GM19351 (cell line): Measurements from ENCODE around the gene ZCCHC14.
"Not testable (repeated sequence)": the region's sequence is repeated elsewhere in the genome, so short reads cannot be mapped to it uniquely, and the experiment has no call there.

Source experiments
- ATAC-seq: cut with Tn5 transposase; IDR thresholded peaks from one replicate; pipeline ENCODE4 v1.9.1; 2021; ENCODE audit warnings: mild to moderate bottlenecking, moderate library complexity; ENCODE audit not compliant: unreplicated experiment

The ZCCHC14 gene

GRCh38 chr16:87525352-87525751 lies 32.5 kb upstream of the ZCCHC14 start:
- no peak for ATAC-seq

GRCh38 chr16:87524407-87524806 lies 31.6 kb upstream of the ZCCHC14 start:
- no peak for ATAC-seq

- ATAC-seq: not testable (repeated sequence)
Measured at GRCh38 chr16:87523605-87524004, 30.8 kb upstream of the ZCCHC14 start.

DNA sequence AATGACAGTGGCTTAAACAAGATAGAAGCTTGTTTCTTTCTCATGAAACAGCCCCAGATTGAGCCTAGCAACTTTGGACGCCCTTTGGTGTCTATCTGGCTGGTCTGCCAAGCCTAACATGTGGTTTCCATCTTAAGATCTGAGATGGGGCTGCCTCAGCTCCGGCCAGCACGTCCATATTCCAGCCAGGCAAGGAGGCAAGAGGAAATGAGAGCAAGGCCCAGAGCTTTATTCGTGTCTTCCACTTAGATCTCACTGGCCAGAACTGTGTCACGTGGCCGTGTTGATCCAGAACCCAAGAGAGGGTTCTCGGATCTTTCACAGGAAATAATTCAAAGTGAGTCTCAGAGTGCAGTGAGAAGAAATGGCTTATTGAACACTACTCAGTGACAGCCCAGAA lies 28.9 kb upstream of the ZCCHC14 start:
- not testable (repeated sequence) for ATAC-seq

DNA sequence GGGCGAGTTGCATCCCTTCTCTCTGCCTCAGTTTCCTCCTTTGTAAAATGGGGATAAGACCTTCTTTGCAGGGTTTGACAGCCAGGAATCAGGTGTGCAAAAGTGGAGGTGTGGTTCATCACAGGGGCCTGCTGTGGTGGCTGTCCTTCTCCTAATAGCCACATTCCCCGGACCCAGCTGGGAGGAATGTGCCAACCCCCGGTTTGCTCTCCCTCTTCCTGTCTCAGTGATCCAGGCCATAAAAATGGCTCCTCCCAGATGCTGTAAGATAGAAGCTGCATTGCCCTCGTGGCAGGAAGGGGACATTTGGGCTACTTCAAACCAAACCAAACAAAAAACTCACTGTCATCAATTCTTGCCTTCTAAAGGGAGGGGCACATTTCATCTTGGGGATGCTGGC lies 26.3 kb upstream of the ZCCHC14 start:
- not testable (repeated sequence) for ATAC-seq

GRCh38 chr16:87518430-87519051 lies 25.7 kb upstream of the ZCCHC14 start:
- ATAC-seq: not testable (repeated sequence)

DNA sequence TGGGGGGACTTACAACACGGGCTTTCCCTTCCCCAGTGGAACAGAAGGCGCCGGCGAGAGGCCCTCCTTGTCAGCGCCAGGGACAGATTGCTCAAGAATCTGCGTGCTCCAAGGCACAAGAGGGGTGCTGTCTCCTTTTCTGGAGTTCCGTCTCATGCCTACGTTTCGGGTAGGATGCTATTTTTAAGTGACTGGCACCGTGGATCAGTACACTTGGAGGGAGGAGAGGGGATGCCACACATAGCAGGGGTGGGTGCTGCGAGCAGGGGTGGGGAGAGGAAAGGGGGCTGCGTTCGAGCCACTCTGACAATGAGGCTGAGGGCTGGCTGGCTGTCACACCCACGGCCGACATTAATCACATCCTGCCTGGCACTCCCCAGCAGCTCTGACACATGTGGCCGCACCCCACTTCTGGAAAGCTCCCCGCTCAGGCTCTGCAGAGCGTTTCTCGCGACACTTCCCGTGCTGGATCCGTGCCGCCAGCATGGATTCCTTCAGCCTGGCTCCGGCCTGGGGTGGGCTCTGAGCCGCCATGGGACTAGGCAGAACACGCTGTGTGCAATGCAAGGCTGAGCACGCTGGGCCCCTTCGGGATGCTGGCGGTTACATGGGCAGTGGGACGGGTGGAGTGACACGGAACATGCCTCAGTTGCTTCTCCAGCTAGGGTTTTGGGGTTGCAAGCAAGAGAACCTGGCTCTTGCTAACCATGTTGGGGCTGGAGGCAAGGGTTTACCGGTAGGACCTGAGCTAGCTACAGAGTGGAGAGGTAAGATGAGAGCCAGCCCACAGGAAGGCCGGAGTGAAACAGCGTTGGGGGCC lies 25.0 kb upstream of the ZCCHC14 start:
- not testable (repeated sequence) for ATAC-seq

GRCh38 chr16:87516361-87516760 lies 23.5 kb upstream of the ZCCHC14 start:
- no peak for ATAC-seq

DNA sequence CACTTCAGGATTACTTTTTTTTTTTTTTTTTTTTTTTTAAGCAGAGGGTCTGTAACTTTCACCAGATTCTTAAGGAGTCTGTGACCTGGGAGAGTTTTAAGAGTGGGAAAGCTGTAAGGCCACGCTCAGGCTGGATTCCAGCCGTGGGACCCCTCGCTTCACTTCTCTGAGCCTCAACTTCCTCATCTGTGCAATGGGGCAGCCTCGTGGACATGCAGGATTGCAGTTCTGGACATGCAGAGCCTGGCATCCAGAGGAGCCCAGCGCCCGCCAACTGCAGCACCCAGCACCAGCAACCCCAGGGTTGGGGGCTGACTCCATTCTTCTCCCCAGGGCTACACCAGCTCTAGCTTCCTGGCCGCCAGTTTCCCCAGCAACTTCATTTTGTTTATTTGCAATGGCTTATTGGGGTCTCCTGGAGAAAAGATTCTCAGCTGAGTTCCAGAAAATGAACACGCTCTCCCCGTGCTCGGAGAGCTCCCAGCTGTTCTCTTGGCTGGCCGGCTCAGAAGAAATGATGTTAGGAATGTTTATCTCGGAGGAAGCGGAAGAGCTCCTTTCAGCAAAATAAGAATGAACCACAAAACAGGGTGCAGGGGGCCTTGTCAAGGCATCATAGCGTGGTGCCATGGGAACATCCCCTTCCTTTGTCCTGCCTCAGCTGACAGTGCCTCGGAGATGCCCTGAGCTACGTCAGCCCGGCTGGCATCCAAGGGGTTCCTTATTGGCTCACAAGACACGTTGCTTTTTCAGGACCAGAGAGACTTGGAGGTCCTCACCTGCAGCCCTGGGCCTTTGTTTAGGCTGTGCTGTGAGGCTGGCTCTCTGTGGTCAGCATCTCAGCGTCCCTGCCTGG lies 22.9 kb upstream of the ZCCHC14 start:
- ATAC-seq: no peak

GRCh38 chr16:87509778-87510177 lies 17.0 kb upstream of the ZCCHC14 start:
- ATAC-seq: not testable (repeated sequence)

- no peak for ATAC-seq
Measured at GRCh38 chr16:87507351-87508069, 14.7 kb upstream of the ZCCHC14 start.

DNA sequence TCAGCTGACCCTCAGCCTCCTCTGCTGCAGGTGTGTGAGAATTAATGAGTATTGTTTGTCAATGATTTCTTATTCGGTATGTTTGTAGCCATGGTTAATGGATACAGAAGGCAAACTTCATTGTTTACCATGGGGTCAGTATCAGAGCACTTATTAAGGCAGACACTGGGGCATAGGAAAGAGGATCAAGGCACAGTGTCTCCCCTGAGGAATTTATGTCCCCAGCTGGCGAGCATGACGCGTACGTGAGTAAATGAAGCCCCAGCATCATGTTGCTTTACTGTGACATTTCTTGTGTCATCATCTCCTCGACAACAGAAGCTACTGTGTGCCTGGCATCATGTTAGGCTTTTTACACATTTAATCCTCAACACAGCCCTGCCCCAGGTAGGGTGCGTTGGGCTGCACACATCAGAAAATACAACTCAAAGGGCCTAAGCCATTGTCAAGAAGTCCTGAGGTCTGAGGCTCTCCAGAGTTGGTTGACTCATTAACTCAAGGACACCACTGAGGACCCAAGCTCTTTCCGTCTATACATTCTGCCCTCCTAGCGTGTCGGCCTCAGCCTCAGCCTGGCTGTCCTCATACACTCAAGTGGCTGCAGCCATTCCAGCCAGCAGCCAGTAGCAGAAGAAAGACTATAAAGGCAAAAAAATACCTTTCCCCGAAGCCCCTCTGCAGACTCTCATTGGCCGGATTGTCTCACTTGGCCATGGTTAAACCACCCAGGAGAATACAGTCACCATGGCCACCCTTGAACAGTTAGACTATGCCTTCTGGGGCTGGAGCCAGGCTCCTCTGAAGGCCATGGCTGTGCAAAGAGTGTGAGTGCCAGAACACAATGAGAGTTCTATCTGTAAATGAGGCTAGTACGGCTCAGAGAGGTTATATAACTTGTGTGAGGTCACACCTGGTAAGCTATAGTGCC lies 13.9 kb upstream of the ZCCHC14 start:
- no peak for ATAC-seq

GRCh38 chr16:87505834-87506233 lies 13.0 kb upstream of the ZCCHC14 start:
- ATAC-seq: no peak

DNA sequence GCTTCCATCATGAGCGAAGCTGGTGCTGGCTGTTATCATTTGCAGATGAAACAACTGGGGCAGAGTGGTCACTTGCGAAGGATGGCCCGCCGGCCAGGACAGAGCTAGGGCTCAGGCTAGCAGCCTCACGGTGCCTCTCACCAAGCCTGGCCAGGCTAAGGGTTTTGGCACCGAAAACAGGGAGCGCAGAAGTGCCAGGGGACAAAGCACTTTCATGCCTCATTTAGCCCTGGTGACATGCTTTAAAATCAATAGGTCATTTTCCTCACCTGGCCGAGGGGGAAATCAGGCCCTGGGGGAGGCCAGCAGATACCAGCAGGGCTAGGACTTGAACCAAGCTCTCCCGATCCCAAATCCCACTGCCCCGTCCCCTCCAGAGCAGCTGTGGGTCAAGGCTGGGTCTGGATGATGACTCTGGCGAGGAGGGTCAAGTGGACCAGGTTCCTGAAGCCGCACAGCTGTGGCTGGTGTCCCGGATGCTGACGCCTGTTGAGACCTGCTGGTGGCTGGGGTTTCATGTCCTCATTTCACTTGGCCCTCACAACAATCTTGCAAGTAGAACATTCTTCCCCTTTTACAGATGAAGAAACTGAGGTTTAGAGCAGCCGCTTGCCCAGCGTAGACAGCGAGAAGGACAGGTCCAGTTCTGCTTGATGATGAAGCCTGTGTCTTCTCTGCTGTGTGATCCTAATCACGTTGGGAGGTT lies 10.6 kb upstream of the ZCCHC14 start:
- not testable (repeated sequence) for ATAC-seq

DNA sequence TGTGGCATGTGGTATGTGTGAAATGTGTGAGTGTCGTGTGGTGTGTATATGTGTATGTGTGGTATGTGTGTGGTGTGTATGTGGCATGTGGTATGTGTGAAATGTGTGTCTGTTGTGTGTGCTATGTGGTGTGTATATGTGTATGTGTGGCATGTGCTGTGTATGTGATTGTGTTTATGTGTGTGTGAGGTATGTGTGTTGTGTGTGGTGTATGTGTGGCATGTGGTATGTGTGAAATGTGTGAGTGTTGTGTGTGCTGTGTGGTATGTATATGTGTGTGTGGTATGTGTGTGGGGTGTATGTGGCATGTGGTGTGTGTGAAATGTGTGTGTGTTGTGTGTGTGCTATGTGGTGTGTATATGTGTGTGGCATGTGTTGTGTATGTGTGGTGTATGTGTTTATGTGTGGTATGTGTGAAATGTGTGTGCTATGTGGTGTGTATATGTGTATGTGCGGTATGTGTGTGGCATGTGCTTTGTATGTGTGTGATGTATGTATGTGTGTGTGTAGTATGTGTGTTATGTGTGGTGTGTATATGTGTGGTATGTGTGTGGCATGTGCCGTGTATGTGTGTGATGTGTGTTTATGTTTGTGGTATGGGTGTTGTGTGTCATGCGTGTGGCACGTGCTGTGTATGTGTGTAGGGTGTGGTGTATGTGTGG lies 9.6 kb upstream of the ZCCHC14 start:
- ATAC-seq: no peak

- no peak for ATAC-seq
Measured at GRCh38 chr16:87501117-87501516, 8.3 kb upstream of the ZCCHC14 start.

- ATAC-seq: no peak
Measured at GRCh38 chr16:87499189-87499486, 6.3 kb upstream of the ZCCHC14 start.

- no peak for ATAC-seq
Measured at GRCh38 chr16:87498324-87499188, 5.7 kb upstream of the ZCCHC14 start.
